GM21528 (cell line): Measurements from ENCODE around the gene INA.
"Not testable (repeated sequence)": the region's sequence is repeated elsewhere in the genome, so short reads cannot be mapped to it uniquely, and the experiment has no call there.

ENCODE experiments used
- ATAC-seq: cut with Tn5 transposase; IDR thresholded peaks from one replicate; pipeline ENCODE4 v1.9.1; 2021; ENCODE audit warnings: mild to moderate bottlenecking, moderate library complexity; ENCODE audit not compliant: unreplicated experiment, low FRiP score

Gene INA

GRCh38 chr10:103276896-103277712, at the start of gene INA:
Gene INA, plus strand, starts transcription at chr10:103277138. Its CDS starts 74 bp downstream, at chr10:103277212.
- ATAC-seq = no peak

GRCh38 chr10:103227416-103227815, 49.5 kb upstream of the INA start:
- no peak for ATAC-seq

DNA sequence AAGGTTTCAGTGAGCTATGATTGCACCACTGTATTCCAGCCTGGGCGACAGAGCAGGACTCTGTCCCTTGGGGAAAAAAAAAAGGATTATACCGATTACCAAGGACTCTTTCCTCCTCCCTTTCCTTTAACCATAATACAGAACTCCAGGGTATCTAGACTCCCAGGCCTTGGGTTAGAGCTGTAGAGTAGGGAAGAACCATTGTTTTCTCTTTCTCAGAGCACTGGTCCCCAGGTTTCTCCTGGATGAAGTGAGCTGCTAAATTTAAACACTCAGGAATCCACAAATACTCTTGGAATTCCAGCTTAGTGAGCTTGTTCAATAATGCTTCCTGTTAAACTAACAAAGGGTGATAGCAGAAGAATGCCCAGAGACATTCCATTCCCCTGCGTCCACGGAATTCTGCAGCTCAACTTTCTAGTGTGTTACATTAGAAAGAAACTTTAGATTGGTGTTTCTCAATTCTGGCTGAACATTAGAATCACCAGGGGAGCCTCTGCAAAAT, 45.8 kb upstream of the INA start:
- ATAC-seq = no peak

DNA sequence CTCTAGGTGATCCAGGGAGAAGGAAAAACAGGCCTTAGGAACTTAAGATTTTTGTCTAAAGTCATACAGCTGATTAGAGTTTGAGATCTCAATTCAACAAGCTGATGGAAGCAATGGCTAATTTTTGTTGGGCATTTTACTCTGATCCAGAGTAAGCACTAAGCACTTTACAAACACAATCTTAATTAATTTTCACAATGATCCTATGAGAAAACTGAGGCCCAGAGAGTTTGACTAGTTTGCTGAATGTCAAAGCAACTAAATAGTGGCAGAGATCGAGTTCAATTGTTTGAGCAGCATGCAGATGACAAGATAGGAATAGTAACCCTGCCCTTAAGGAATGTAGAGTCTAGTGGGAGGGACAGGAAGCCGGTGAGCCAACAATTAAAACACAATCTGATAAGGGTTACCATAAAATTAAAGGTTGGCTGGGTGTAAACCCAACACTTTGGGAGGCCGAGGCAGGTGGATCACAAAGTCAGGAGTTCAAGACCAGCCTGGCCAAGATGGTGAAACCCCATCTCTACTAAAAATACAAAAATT, 44.7 kb upstream of the INA start:
- ATAC-seq = no peak

- no peak for ATAC-seq
These were observed 44.0 kb upstream of the INA start for GRCh38 chr10:103232772-103233488.

GRCh38 chr10:103235775-103236174, 41.2 kb upstream of the INA start:
- ATAC-seq = no peak

GRCh38 chr10:103238506-103239252, 38.3 kb upstream of the INA start:
- ATAC-seq = no peak

GRCh38 chr10:103241262-103242011, 35.5 kb upstream of the INA start:
- ATAC-seq = no peak

GRCh38 chr10:103244666-103245271, 32.2 kb upstream of the INA start:
- no peak for ATAC-seq

DNA sequence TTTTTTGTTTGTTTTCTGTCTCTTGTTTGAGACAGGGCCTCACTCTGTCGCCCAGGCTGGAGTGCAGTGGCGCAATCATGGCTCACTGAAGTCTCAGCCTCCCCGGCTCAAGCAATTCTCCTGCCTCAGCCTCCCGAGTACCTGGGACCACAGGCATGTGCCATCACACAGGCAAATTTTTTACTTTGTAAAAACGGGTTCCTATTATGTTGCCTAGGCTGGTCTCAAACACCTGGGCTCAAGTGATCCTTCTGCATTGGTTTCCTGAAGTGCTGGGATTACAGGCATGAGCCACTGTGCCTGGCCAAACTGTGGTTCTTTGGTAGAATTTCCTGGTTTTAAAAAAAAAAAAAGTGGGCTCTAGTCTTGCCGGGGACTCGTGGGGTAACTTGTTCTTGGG, 31.4 kb upstream of the INA start, which contains the start of gene RPEL1:
Gene RPEL1, plus strand, starts transcription at position 301 of the 400 bp plus-strand sequence. CDS start 110 bp downstream, outside the sequence.
- ATAC-seq = not testable (repeated sequence)

- no peak for ATAC-seq
These were observed 30.6 kb upstream of the INA start for GRCh38 chr10:103246324-103246723.

GRCh38 chr10:103254113-103254512, 22.8 kb upstream of the INA start:
- ATAC-seq = no peak

- ATAC-seq = no peak
These were observed 22.2 kb upstream of the INA start for GRCh38 chr10:103254538-103255325.

GRCh38 chr10:103256613-103257012, 20.3 kb upstream of the INA start:
- no peak for ATAC-seq

GRCh38 chr10:103257812-103258211, 19.1 kb upstream of the INA start:
- ATAC-seq = no peak

DNA sequence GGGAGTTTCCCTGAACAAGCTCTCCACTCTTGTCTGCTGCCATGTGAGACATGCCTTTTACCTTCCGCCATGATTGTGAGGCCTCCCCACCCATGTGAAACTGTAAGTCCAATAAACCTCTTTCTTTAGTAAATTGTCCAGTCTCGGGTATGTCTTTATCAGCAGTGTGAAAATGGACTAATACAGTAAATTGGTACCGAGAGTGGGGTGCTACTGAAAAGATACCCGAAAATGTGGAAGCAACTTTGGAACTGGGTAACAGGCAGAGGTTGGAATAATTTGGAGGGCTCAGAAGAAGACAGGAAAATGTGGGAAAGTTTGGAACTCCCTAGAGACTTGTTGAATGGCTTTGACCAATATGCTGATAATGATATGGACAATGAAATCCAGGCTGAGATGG, 18.0 kb upstream of the INA start:
- not testable (repeated sequence) for ATAC-seq

- no peak for ATAC-seq
These were observed 16.9 kb upstream of the INA start for GRCh38 chr10:103259989-103260388.

DNA sequence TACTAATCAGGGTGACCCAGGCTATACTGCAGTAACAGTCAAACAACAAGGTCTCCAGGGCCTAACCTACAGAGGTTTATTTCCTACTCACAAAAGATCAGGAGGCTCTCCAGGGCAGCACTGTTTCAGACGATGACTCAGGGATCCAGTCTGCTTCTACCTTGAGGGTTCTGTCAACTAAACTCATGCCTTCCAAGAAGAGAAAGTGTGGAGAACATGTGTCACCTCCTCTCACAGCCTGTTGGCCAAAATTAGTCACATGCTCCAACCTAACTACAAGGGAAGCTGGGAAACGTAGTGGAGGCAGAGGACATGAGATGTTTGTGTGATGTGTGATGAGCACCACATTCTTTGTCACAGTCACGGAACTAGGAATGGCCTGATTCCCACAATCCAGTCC, 14.7 kb upstream of the INA start:
- no peak for ATAC-seq
